H4 (cell line): ENCODE measurements around the gene ZNF768. TPM values are rescaled to one million over a fixed set of nuclear protein-coding genes. Genes with fewer than 3 reads are reported as not detected.

Source experiments
- total RNA-seq: library from RNA; depleted of rRNA; stranded (reverse); fragments of >200 nt; shearing (Covaris generic); gene quantifications from 2 replicates; pipeline ENCODE4 v1.2.3, GENCODE V29; 2014; rRNA removed

ZNF768 gene
- total RNA-seq, 1 experiment from 2014 or later = 22.7 TPM

Other genes starting within 250 kb of the ZNF768 start
- 42.7 and 53.6 TPM in 2 replicates for gene CD2BP2, start 171.3 kb downstream of the ZNF768 start, total RNA-seq
- gene TBC1D10B, start 156.1 kb downstream of the ZNF768 start, total RNA-seq = 10.4 and 15.9 TPM in 2 replicates
- not detected in 2 replicates for gene MYL11, start 151.8 kb downstream of the ZNF768 start, total RNA-seq
- not detected in 2 replicates for gene SEPTIN1, start 144.0 kb downstream of the ZNF768 start, total RNA-seq
- gene ZNF48, start 131.1 kb downstream of the ZNF768 start, total RNA-seq = 4.1 and 7.4 TPM in 2 replicates
- gene ZNF771, start 119.0 kb downstream of the ZNF768 start, total RNA-seq = 12.0 and 24.3 TPM in 2 replicates
- 11.0 and 28.9 TPM in 2 replicates for gene DCTPP1, start 96.5 kb downstream of the ZNF768 start, total RNA-seq
- 7.3 and 8.9 TPM in 2 replicates for gene SEPHS2, start 80.7 kb downstream of the ZNF768 start, total RNA-seq
- not detected in 2 replicates for gene ITGAL, start 53.8 kb downstream of the ZNF768 start, total RNA-seq
- gene ZNF747, start 8.3 kb upstream of the ZNF768 start, total RNA-seq = 1.5 and 2.6 TPM in 2 replicates
- gene ZNF764, start 31.8 kb upstream of the ZNF768 start, total RNA-seq = 3.2 and 5.2 TPM in 2 replicates
- gene ZNF688, start 45.1 kb upstream of the ZNF768 start, total RNA-seq = 3.1 and 6.0 TPM in 2 replicates
- 1.3 and 3.1 TPM in 2 replicates for gene ZNF785, start 59.1 kb upstream of the ZNF768 start, total RNA-seq
- gene ZNF689, start 83.8 kb upstream of the ZNF768 start, total RNA-seq = 9.6 TPM in 2 replicates
- gene PRR14, start 124.4 kb upstream of the ZNF768 start, total RNA-seq = 5.2 and 13.6 TPM in 2 replicates
- 5.0 and 5.9 TPM in 2 replicates for gene FBRS, start 131.9 kb upstream of the ZNF768 start, total RNA-seq
- gene SRCAP, start 172.6 kb upstream of the ZNF768 start, total RNA-seq = 5.0 and 6.2 TPM in 2 replicates
- gene PHKG2, start 221.9 kb upstream of the ZNF768 start, total RNA-seq = 30.8 and 42.5 TPM in 2 replicates
- 1.9 and 11.0 TPM in 2 replicates for gene CFAP119, start 235.5 kb upstream of the ZNF768 start, total RNA-seq
- 57.9 and 79.2 TPM in 2 replicates for gene RNF40, start 235.8 kb upstream of the ZNF768 start, total RNA-seq